Tibial artery (tissue), 4 donors: ENCODE measurements around the gene CTNNA3.

ENCODE experiments used
- DNase-seq, 2 donors: peaks; one replicate each; pipeline ENCODE4 v3.0.0-alpha.2; 2019
- H3K27ac ChIP-seq, 2 donors: fragments of 200-600 bp; sonication (generic) in 1 of 2; 1 replicate in 1 of 2; 2 replicates in 1 of 2; pipeline ENCODE4 v1.5.1; 2018 to 2019; ENCODE audit warnings: mild to moderate bottlenecking in 1 of 2
- H3K27me3 ChIP-seq, 2 donors: fragments of 200-600 bp; sonication (generic) in 1 of 2; one replicate each; pipeline versions ENCODE4 v1.5.1 to v1.6.0; 2016 to 2019
- H3K36me3 ChIP-seq, 3 donors: fragments of 200-600 bp; sonication (generic) in 2 of 3; one replicate each; pipeline ENCODE4 v1.5.1; 2016 to 2019; ENCODE audit warnings: mild to moderate bottlenecking in 2 of 3
- H3K4me1 ChIP-seq, 4 donors: fragments of 200-600 bp; sonication (generic) in 2 of 4; 1 replicate in 3 of 4; 2 replicates in 1 of 4; pipeline ENCODE4 v1.5.1; 2016 to 2019
- H3K4me3 ChIP-seq, 2 donors: fragments of 200-600 bp; sonication (generic) in 1 of 2; 1 replicate in 1 of 2; 2 replicates in 1 of 2; pipeline ENCODE4 v1.5.1; 2018 to 2019; ENCODE audit warnings: mild to moderate bottlenecking in 2 of 2
- H3K9me3 ChIP-seq, 3 donors: fragments of 200-600 bp; sonication (generic) in 1 of 3; one replicate each; pipeline ENCODE4 v1.5.1; 2016 to 2019
- intact Hi-C: fragments of 100-400 bp; cut with DNase I; formaldehyde crosslinking; loops from one replicate; pipeline ENCODE4 v1.15.0; 2023; ENCODE audit warnings: low total_unique reads
- TF ChIP-seq, protein P1 (sequence below), 2 experiments: fragments of 200-600 bp in 1 of 2; fragments of 450-650 bp in 1 of 2; IDR thresholded peaks; one replicate each; pipeline ENCODE4 v1.5.1; 2017 to 2019; ENCODE audit warnings: antibody characterized with exemption in 2 of 2, mild to moderate bottlenecking in 1 of 2, moderate library complexity in 1 of 2

Gene CTNNA3

DNA sequence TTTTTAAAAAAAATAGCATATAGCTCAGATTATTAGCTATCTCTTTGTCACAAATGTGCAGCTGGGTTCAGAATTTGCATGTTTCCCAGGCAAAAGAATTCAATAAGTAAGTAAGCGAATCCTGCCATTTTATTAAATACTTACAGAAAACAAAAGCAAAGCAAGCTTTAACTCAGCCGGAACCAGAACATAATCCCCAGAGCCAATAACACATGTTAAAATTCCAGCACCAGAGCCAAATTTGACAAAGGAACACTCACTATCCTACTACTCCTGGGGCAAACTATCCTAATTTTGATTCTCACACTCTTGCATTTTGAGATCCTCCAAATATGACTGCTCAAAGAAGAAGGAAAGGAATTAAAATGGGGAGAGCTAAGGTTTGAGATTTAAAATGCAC lies 737.5 kb downstream of the CTNNA3 start:
- Histone ChIP-seq H3K27ac (no peak overlapping the region), H3K4me3 (peak overlapping the region in 1 of 2 donors; percentile 2), H3K4me1 (peaks cover 0 to 9% (median 2%) of the 10 kb centered on the region in 4 donors), H3K36me3 (no peaks in the 10 kb centered on the region), H3K9me3 (no peaks in the 10 kb centered on the region), H3K27me3 (no peaks in the 10 kb centered on the region)
- DNase-seq = no peak
- intact Hi-C loops = no loop called here
- TF ChIP-seq, protein P1, sequence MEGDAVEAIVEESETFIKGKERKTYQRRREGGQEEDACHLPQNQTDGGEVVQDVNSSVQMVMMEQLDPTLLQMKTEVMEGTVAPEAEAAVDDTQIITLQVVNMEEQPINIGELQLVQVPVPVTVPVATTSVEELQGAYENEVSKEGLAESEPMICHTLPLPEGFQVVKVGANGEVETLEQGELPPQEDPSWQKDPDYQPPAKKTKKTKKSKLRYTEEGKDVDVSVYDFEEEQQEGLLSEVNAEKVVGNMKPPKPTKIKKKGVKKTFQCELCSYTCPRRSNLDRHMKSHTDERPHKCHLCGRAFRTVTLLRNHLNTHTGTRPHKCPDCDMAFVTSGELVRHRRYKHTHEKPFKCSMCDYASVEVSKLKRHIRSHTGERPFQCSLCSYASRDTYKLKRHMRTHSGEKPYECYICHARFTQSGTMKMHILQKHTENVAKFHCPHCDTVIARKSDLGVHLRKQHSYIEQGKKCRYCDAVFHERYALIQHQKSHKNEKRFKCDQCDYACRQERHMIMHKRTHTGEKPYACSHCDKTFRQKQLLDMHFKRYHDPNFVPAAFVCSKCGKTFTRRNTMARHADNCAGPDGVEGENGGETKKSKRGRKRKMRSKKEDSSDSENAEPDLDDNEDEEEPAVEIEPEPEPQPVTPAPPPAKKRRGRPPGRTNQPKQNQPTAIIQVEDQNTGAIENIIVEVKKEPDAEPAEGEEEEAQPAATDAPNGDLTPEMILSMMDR (IDR thresholded peaks at IDR 0.05) = no peak

DNA sequence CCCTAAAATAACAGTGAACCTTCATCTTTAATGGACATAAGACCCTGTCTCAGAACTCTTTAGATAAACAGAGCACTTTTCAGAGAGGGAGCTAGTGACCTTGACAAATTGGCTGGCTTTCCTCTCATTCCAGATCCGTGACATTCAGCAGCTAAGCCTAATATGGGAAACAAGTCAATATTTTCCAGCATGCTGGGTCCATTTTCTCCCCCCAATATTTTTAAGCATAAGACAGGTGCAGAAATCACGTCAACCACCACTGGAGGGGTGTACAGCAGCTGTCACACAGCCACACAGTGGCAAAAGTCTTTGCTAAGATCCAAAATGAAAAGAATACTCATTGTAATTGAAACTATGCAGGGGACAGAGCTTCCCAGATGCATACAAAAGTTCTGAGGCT lies 744.1 kb downstream of the CTNNA3 start:
- Histone ChIP-seq H3K27me3 (no peaks in the 10 kb centered on the region), H3K4me3 (no peak overlapping the region), H3K27ac (no peak overlapping the region), H3K4me1 (no peaks in the 10 kb centered on the region), H3K9me3 (no peaks in the 10 kb centered on the region), H3K36me3 (no peaks in the 10 kb centered on the region)
- intact Hi-C loops = no loop called here
- no peak for DNase-seq
- TF ChIP-seq, protein P1 (IDR thresholded peaks at IDR 0.05) = no peak

DNA sequence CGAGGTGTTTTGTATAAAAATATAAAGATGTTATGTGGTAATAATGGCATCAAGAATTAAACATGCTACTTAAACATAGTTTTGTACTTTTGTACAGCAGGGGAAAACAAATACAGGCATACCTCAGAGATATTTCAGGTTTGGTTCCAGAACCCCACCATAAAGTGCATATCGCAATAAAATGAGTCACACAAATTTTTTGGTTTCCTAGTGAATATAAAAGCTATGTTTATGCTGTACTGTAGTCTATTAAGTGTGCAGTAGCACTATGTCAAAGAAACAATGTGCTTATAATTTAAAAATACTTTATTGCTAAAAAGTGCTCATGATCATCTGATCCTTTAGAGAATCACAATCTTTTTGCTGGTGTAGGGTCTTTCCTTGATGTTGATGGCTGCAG lies 752.4 kb downstream of the CTNNA3 start:
- Histone ChIP-seq H3K4me1 (no peaks in the 10 kb centered on the region), H3K27ac (no peak overlapping the region), H3K36me3 (no peaks in the 10 kb centered on the region), H3K27me3 (no peaks in the 10 kb centered on the region), H3K4me3 (no peak overlapping the region), H3K9me3 (no peaks in the 10 kb centered on the region)
- intact Hi-C loops = no loop called here
- DNase-seq = no peak
- TF ChIP-seq, protein P1 (IDR thresholded peaks at IDR 0.05) = no peak

DNA sequence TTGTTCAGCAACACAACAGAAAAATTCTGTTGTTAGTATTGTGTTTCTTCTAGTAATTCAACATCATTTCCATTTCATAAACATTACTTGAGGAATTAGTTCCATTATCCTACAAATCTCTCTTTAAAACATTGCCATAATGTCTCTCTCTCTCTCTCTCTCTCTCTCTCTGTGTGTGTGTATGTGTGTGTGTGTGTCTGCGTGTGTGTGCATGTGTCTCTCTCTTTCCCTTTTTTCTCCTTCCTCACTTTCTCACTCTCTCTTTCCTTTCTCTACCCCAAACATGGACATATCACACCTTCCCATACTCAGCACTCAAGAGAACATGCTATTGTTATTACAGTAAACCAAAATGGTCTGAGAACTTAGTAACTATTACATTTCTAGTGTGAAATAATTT lies 753.6 kb downstream of the CTNNA3 start:
- no peaks in the 10 kb centered on the region for H3K27me3 ChIP-seq

DNA sequence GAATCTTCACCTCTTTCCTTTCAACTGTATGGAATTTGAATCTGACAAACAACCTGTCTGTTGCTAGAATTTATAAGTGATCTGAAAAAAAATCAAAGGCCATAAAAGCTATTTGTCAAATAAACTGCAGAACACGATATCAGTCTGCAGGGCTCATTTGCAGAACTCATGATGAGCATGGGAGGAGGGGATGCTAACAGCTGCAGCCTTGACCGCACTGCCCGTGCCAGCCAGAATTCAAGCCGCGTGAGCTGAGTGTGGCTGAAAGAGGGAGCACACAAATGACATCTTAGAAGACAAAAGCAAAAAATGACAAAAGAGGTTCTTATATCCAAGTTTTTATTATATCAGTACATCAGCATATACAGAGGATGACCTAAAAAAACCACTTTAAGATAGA lies 754.5 kb downstream of the CTNNA3 start:
- TF ChIP-seq, protein P1 (IDR thresholded peaks at IDR 0.05) = no peak
- Histone ChIP-seq H3K4me3 (no peak overlapping the region), H3K4me1 (no peaks in the 10 kb centered on the region), H3K27ac (no peak overlapping the region), H3K27me3 (no peaks in the 10 kb centered on the region), H3K36me3 (no peaks in the 10 kb centered on the region), H3K9me3 (no peaks in the 10 kb centered on the region)
- DNase-seq = no peak
- intact Hi-C loops = no loop called here

More for the DNA sequence above, 753.6 kb downstream of the CTNNA3 start:
- TF ChIP-seq, protein P1 (IDR thresholded peaks at IDR 0.05) = no peak
- DNase-seq = no peak
- H3K27ac ChIP-seq = no peak overlapping the region
- H3K9me3 ChIP-seq = no peaks in the 10 kb centered on the region
- H3K36me3 ChIP-seq = no peaks in the 10 kb centered on the region
- H3K4me3 ChIP-seq = no peak overlapping the region
- no peaks in the 10 kb centered on the region for H3K4me1 ChIP-seq
- intact Hi-C loops = no loop called here

DNA sequence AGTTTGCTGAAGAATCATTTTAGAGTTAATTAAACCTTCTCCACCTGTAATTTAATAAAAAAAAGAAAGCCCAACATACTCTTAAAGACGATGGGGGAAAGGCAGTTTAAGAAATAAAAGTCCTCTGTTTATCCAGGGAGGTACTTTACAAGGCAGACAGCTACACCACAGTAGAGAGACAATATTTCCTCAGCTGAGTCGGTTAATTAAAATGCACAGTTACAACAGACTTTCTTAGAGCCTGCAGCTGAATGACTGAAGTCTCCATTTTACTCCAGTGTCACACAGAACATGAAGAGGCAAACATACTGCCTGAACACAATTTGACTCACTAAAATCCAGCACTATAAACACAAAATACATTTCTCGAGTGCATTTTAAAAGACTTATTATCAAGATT lies 755.0 kb downstream of the CTNNA3 start:
- Histone ChIP-seq H3K4me3 (no peak overlapping the region), H3K9me3 (no peaks in the 10 kb centered on the region), H3K4me1 (no peaks in the 10 kb centered on the region), H3K36me3 (no peaks in the 10 kb centered on the region), H3K27me3 (no peaks in the 10 kb centered on the region), H3K27ac (no peak overlapping the region)
- no peak for DNase-seq
- TF ChIP-seq, protein P1 (IDR thresholded peaks at IDR 0.05) = no peak
- intact Hi-C loops = no loop called here
